Measurements from ENCODE around the gene ATG13. TPM values are rescaled to one million over a fixed set of nuclear protein-coding genes. Genes with fewer than 3 reads are reported as not detected.
"Not testable (repeated sequence)": the region's sequence is repeated elsewhere in the genome, so short reads cannot be mapped to it uniquely, and the experiment has no call there.

The ATG13 gene
- total RNA-seq, 1 donor from 2014 or later, result 39.0 TPM

DNA sequence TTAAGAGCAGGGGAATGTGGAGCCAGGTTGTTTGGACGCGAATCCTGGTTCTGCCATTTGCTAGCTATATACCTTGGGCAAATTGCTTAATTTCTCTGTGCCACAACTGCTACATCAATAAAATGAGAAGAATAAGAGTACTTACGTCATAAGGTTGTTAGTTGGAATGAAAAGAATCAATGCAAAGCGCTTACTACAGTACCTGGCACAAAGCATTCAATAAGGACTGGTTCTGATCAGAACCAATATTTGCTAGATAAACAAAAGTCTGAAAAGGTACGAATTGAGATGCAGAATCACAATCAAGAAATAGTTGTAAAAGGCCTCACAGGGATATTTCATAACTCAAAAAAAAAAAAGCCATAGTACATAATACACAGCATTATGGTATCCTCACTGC is 34.8 kb upstream of the ATG13 start:
- intact Hi-C loops (cut with DNase I), result no loop called here
- Histone ChIP-seq H3K4me1 (no peaks in the 10 kb centered on the region), H3K4me3 (no peak overlapping the region), H3K36me3 (no peaks in the 10 kb centered on the region), H3K27ac (no peak overlapping the region), H3K27me3 (no peaks in the 10 kb centered on the region), H3K9me3 (no peaks in the 10 kb centered on the region)
- TF ChIP-seq POLR2A (IDR thresholded peaks at IDR 0.05) (no peak), POLR2AphosphoS5 (IDR thresholded peaks at IDR 0.05; ENCODE audit: insufficient read depth in 1 of 2, low read depth in 1 of 2) (no peak)
- TF ChIP-seq, protein P1, sequence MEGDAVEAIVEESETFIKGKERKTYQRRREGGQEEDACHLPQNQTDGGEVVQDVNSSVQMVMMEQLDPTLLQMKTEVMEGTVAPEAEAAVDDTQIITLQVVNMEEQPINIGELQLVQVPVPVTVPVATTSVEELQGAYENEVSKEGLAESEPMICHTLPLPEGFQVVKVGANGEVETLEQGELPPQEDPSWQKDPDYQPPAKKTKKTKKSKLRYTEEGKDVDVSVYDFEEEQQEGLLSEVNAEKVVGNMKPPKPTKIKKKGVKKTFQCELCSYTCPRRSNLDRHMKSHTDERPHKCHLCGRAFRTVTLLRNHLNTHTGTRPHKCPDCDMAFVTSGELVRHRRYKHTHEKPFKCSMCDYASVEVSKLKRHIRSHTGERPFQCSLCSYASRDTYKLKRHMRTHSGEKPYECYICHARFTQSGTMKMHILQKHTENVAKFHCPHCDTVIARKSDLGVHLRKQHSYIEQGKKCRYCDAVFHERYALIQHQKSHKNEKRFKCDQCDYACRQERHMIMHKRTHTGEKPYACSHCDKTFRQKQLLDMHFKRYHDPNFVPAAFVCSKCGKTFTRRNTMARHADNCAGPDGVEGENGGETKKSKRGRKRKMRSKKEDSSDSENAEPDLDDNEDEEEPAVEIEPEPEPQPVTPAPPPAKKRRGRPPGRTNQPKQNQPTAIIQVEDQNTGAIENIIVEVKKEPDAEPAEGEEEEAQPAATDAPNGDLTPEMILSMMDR (IDR thresholded peaks at IDR 0.05), result no peak
- DNase-seq (ENCODE audit: extremely low spot score in 2 of 2), result no peak

DNA sequence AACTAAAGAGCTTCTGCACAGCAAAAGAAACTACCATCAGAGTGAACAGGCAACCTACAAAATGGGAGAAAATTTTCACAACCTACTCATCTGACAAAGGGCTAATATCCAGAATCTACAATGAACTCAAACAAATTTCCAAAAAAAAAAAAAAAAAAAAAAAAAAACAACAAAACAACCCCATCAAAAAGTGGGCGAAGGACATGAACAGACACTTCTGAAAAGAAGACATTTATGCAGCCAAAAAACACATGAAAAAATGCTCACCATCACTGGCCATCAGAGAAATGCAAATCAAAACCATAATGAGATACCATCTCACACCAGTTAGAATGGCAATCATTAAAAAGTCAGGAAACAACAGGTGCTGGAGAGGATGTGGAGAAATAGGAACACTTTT is 33.8 kb upstream of the ATG13 start:
- intact Hi-C loops (cut with DNase I); H3K27ac ChIP-seq; DNase-seq (ENCODE audit: extremely low spot score in 2 of 2); H3K36me3 ChIP-seq; H3K4me3 ChIP-seq; H3K4me1 ChIP-seq; H3K9me3 ChIP-seq; H3K27me3 ChIP-seq: not testable (repeated sequence)

DNA sequence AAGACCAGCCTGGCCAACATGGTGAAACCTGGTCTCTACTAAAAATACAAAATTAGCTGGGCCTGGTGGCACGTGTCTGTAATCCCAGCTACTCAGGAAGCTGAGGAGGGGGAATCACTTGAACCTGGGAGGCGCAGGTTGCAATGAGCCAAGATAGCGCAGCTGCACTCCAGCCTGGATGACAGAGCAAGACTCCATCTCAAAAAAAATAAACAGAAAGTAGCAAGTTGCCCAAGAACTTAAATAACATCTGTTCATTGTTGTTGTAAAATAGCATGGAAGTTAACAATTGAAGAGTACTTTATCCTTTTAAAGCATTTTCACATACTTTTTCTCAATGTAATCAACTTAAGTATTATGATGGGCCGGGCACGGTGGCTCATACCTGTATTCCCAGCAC is 29.2 kb upstream of the ATG13 start:
- DNase-seq (ENCODE audit: extremely low spot score in 2 of 2), result no peak
- TF ChIP-seq, protein P1 (IDR thresholded peaks at IDR 0.05), result no peak
- TF ChIP-seq POLR2A (IDR thresholded peaks at IDR 0.05), result no peak
- TF ChIP-seq POLR2AphosphoS5 (IDR thresholded peaks at IDR 0.05; ENCODE audit: insufficient read depth in 1 of 2, low read depth in 1 of 2), result no peak
- Histone ChIP-seq H3K4me3 (no peak overlapping the region), H3K27me3 (no peaks in the 10 kb centered on the region), H3K9me3 (no peaks in the 10 kb centered on the region), H3K36me3 (no peaks in the 10 kb centered on the region), H3K27ac (no peak overlapping the region), H3K4me1 (peaks cover 51% of the 10 kb centered on the region)
- intact Hi-C loops (cut with DNase I), result no loop called here

DNA sequence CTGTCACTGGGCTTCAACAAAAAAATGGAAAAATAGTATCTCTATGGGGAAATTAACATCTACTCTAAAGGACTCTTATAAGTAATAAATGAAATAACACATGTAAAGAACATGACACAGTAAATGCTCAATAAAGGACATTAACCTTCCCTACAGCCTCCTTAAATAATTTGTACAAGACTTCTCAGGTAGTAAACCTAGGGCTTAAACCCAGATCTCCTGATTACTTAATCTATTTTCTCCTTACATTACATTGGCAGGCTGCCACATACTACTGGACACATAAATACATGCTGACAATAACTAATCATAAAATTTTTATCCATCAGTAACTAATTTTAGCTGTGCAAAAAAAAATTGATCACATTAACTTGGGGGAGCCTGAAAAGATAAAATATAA is 28.4 kb upstream of the ATG13 start:
- no peak overlapping the region for H3K4me3 ChIP-seq

DNA sequence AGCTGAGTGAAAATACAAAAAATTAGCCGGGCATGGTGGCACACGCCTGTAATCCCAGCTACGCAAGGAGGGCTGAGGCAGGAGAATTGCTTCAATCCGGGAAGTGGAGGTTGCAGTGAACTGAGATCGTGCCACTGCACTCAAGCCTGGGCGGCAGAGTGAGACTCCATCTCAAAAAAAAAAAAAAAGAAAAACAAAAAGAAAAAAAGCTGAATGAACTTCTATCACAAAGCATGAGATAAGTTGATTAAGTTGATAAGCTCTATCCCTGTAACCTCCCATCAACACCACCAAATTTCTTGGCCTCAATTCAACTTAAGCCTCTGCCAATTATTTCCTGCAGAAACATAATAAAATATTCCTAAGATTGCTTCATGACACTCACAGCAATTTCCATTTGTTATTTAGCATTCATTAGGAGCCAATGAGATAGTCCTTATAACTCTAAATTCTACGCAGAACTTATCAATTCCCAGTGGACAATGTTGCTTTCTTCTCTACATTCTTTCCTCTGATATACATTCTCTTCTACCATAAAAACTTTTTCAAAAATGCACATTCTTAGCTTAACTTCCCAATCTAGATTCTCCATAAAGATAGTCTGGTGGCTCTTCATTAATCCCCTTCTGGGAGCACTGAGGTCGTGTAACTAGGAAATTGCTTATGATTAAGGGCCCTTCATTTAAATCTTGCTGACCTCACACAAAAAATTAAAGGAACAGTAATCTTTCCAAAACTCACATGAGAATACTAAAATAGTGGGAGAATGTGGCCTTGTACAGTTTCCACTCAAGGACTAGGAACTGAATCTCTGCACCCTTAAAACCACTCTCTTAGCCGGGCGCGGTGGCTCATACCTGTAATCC is 26.4 kb upstream of the ATG13 start:
- Histone ChIP-seq H3K27me3 (no peaks in the 10 kb centered on the region), H3K4me3 (no peak overlapping the region), H3K9me3 (no peaks in the 10 kb centered on the region), H3K36me3 (no peaks in the 10 kb centered on the region), H3K4me1 (peaks cover 57% of the 10 kb centered on the region), H3K27ac (peak overlapping the region; percentile 4)
- intact Hi-C loops (cut with DNase I), result no loop called here
- DNase-seq (ENCODE audit: extremely low spot score in 2 of 2), result no peak
- TF ChIP-seq POLR2A (IDR thresholded peaks at IDR 0.05) (no peak), POLR2AphosphoS5 (IDR thresholded peaks at IDR 0.05; ENCODE audit: insufficient read depth in 1 of 2, low read depth in 1 of 2) (no peak)
- TF ChIP-seq, protein P1 (IDR thresholded peaks at IDR 0.05), result no peak

More for the DNA sequence above, 28.4 kb upstream of the ATG13 start:
- H3K4me1 ChIP-seq, result peaks cover 52% of the 10 kb centered on the region
- H3K9me3 ChIP-seq, result no peaks in the 10 kb centered on the region
- no peaks in the 10 kb centered on the region for H3K36me3 ChIP-seq
- H3K27ac ChIP-seq, result no peak overlapping the region
- no peak for DNase-seq (ENCODE audit: extremely low spot score in 2 of 2)
- TF ChIP-seq, protein P1 (IDR thresholded peaks at IDR 0.05), result no peak
- no peak for TF ChIP-seq POLR2A (IDR thresholded peaks at IDR 0.05)
- TF ChIP-seq POLR2AphosphoS5 (IDR thresholded peaks at IDR 0.05; ENCODE audit: insufficient read depth in 1 of 2, low read depth in 1 of 2), result no peak
- no peaks in the 10 kb centered on the region for H3K27me3 ChIP-seq
- intact Hi-C loops (cut with DNase I), result no loop called here
